ENCODE measurements around the gene SNX32.
A peak's percentile ranks its signal among the peaks of the same experiment; 100 is the strongest.

SNX32 gene

GRCh38 chr11:65797711-65798110 is 36.1 kb upstream of the SNX32 start:
- no peak for DNase-seq (ENCODE audit: low read depth)

GRCh38 chr11:65798882-65799281 is 34.9 kb upstream of the SNX32 start:
- DNase-seq (ENCODE audit: low read depth), result no peak

GRCh38 chr11:65801153-65801987 is 32.4 kb upstream of the SNX32 start:
- no peak for DNase-seq (ENCODE audit: low read depth)

GRCh38 chr11:65802841-65803240 is 30.9 kb upstream of the SNX32 start:
- no peak for DNase-seq (ENCODE audit: low read depth)

- DNase-seq (ENCODE audit: low read depth), result no peak
Observed at GRCh38 chr11:65803797-65804492, 29.8 kb upstream of the SNX32 start.

- DNase-seq (ENCODE audit: low read depth), result no peak
Observed at GRCh38 chr11:65806979-65807378, 26.8 kb upstream of the SNX32 start.

- no peak for DNase-seq (ENCODE audit: low read depth)
Observed at GRCh38 chr11:65808744-65809341, 24.9 kb upstream of the SNX32 start.

GRCh38 chr11:65809496-65809895 is 24.3 kb upstream of the SNX32 start:
- DNase-seq (ENCODE audit: low read depth), result no peak

GRCh38 chr11:65810046-65810868 is 23.5 kb upstream of the SNX32 start:
- DNase-seq (ENCODE audit: low read depth), result no peak

- DNase-seq (ENCODE audit: low read depth), result no peak
Observed at GRCh38 chr11:65811764-65812475, 21.8 kb upstream of the SNX32 start.

- no peak for DNase-seq (ENCODE audit: low read depth)
Observed at GRCh38 chr11:65814131-65814985, 19.4 kb upstream of the SNX32 start.

GRCh38 chr11:65814986-65815565 is 18.7 kb upstream of the SNX32 start:
- no peak for DNase-seq (ENCODE audit: low read depth)

GRCh38 chr11:65816696-65817095 is 17.1 kb upstream of the SNX32 start:
- no peak for DNase-seq (ENCODE audit: low read depth)

- no peak for DNase-seq (ENCODE audit: low read depth)
Observed at GRCh38 chr11:65817312-65817834, 16.4 kb upstream of the SNX32 start.

GRCh38 chr11:65817835-65818680 is 15.7 kb upstream of the SNX32 start:
- peak; percentile 74 for DNase-seq (ENCODE audit: low read depth)

- DNase-seq (ENCODE audit: low read depth), result no peak
Observed at GRCh38 chr11:65821107-65821506, 12.7 kb upstream of the SNX32 start.

- no peak for DNase-seq (ENCODE audit: low read depth)
Observed at GRCh38 chr11:65822776-65823528, 10.8 kb upstream of the SNX32 start.

All from CMK (cell line).